AG04449 (cell line): ENCODE measurements around the gene GRM1.

Experiments used
- CTCF ChIA-PET: fragments of 350-600 bp; formaldehyde crosslinking; extraction: SDS; loops from one replicate; lab custom pipeline; 2021; ENCODE audit warnings: antibody characterized with exemption; lab: Yijun Ruan, JAX
- POLR2A ChIA-PET: fragments of 400-600, 350-600 bp; formaldehyde crosslinking; extraction: SDS; loops from one replicate; lab custom pipeline; 2020; ENCODE audit warnings: antibody characterized with exemption, inconsistent platforms; lab: Yijun Ruan, JAX
- DNase-seq: peaks from one replicate; pipeline ENCODE4 v3.0.0-alpha.2; 2010; ENCODE audit warnings: low read depth, low spot score
- H3K4me3 ChIP-seq: 2 replicates; pipeline ENCODE4 v1.5.1; 2011; ENCODE audit warnings: low read depth, mild to moderate bottlenecking, control low read depth, low read length
- TF ChIP-seq, protein P1 (sequence below): IDR thresholded peaks from one replicate; pipeline ENCODE4 v1.5.1; 2011; ENCODE audit warnings: mild to moderate bottlenecking, moderate library complexity, low read length, control low read depth, inconsistent platforms; ENCODE audit not compliant: insufficient read depth; ENCODE audit errors: missing control alignments

GRM1 gene

DNA sequence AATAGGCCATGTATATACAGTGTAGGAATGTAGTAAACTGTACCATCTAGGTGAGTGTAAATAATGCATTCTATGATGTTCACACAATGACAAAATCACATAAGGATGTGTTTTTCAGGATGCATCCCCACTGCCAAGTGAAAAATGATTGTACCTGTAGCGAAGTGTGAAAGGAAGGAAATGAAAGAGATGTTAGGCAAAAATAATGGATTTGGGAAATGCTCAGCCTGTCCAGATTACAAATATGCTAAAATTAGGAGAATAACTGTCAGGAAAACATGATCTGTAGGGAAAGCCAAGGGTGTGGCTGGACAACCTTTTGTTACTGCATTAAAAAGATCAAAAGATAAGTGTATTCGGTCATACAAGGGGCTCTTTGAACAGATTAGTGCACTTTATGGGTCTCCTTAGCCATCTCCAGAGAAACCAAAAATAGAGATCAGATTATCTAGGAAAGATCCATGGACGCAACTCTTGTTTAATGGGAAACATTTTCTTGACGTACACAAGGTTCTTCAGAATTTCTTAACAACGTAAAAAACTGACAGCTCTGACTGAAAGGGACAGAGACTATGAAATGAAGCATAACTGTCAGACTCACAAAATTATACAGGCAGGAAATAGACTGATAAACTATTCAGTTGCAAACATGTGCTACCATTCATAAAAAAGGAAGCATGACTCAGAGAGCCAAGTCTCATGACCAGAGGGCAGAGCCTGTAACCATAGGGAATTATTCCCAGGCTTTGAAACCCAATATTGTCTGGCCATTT, 261.1 kb downstream of the GRM1 start:
- CTCF ChIA-PET, result no interaction called here
- TF ChIP-seq, protein P1, sequence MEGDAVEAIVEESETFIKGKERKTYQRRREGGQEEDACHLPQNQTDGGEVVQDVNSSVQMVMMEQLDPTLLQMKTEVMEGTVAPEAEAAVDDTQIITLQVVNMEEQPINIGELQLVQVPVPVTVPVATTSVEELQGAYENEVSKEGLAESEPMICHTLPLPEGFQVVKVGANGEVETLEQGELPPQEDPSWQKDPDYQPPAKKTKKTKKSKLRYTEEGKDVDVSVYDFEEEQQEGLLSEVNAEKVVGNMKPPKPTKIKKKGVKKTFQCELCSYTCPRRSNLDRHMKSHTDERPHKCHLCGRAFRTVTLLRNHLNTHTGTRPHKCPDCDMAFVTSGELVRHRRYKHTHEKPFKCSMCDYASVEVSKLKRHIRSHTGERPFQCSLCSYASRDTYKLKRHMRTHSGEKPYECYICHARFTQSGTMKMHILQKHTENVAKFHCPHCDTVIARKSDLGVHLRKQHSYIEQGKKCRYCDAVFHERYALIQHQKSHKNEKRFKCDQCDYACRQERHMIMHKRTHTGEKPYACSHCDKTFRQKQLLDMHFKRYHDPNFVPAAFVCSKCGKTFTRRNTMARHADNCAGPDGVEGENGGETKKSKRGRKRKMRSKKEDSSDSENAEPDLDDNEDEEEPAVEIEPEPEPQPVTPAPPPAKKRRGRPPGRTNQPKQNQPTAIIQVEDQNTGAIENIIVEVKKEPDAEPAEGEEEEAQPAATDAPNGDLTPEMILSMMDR, result no peak
- no peak overlapping the region for H3K4me3 ChIP-seq
- no peak for DNase-seq
- POLR2A ChIA-PET, result no interaction called here

DNA sequence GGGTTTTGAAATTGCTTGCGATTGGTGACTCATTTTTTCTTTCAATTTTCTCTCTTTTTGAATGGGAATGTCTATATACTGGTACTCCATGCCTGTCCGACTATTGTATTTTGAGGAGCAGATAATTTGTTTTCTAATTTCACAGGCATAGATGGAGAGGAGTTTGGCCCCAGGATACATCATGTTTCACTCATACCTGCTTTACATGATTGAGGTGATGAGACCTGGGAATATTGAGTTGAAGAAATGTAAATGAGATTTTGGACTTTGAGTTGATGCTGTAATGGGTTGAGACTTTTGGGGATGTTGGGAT, 261.7 kb downstream of the GRM1 start:
- ChIA-PET POLR2A (no interaction called here), CTCF (no interaction called here)
- no peak overlapping the region for H3K4me3 ChIP-seq
- no peak for DNase-seq
- TF ChIP-seq, protein P1, result no peak

DNA sequence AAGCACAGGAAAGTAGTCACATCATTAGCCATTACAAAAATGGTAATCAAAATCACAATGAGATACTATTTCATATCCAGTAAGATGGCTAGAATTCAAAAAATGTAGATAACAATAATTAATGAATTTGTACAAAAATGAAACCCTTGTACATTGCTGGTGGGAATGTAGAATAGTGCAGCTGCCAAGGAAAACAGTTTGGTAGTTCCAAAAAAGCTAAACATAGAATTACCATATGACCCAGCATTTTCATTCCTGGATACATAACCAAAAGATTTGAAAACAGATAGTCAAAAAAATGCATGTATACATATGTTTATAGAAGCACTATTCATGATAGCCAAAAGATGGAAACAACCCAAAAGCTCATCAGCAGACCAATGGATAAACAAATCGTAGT, 263.6 kb downstream of the GRM1 start:
- ChIA-PET CTCF (no interaction called here), POLR2A (no interaction called here)
- TF ChIP-seq, protein P1, result no peak
- DNase-seq, result no peak
- H3K4me3 ChIP-seq, result no peak overlapping the region

DNA sequence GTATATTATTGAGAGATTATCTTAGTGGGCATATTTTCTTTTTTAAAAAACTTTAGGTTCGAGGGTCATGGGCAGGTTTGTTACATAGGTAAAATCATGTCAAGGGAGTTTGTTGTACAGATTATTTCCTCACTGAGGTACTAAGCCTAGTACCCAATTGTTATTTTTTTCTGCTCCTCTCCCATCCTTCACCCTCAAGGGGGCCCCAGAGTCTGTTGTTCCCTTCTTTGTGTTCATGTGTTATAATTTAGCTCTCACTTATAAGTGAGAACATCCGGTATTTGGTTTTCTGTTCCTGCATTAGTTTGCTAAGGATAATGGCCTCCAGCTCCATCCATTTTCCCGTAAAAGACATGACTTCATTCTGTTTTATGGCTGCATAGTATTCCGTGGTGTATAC, 266.8 kb downstream of the GRM1 start:
- TF ChIP-seq, protein P1, result no peak

DNA sequence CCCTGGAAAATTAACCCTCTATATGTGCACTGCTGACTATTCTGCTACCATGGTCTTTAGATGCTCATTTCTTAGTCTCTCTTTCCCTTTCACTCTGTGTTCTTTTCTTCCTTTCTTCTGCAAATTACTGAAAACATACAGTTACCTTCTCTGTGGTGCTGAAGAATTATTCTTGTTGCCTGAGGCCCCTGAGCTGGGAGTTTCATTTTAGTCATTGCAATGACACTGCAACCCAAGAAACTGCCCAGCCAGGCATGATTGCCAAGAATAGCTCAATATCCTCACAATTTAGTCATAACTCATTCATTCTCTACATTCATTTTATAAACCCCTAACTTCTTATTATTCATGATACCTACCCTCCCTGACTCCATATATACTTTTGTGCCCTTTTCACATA, 269.0 kb downstream of the GRM1 start:
- ChIA-PET CTCF (no interaction called here), POLR2A (no interaction called here)
- TF ChIP-seq, protein P1, result no peak
- no peak overlapping the region for H3K4me3 ChIP-seq
- no peak for DNase-seq

More for the DNA sequence above, 266.8 kb downstream of the GRM1 start:
- no peak overlapping the region for H3K4me3 ChIP-seq
- CTCF ChIA-PET, result no interaction called here
- POLR2A ChIA-PET, result no interaction called here
- DNase-seq, result no peak

DNA sequence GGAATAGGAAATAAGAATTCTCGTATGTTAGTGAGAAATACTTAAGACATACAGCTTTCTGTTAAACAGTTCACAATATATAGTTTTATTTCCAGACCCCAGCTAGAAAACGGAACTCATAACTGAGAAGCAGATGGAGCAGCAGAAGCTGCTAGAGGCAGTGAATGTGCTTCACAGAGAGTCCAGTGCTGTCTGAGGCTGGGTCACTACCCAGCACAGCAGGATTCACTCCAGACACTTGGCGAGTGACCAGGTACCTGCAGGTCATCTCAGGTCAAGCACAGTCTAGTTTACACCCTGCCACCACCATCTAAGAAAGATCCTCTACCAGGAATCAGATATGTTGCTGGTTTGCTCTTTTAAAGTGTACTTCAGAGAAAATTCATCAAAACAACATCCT, 271.7 kb downstream of the GRM1 start:
- DNase-seq, result no peak
- H3K4me3 ChIP-seq, result no peak overlapping the region
- POLR2A ChIA-PET, result no interaction called here
- CTCF ChIA-PET, result no interaction called here
- TF ChIP-seq, protein P1, result no peak
